Mesothelial cell of epicardium (in vitro differentiated cells): ENCODE data around the gene WNT10A. TPM values are rescaled to one million over a fixed set of nuclear protein-coding genes. Genes with fewer than 3 reads are reported as not detected.

Source experiments
- DNase-seq, 2 experiments: peaks; one replicate each; pipeline ENCODE4 v3.0.0; 2021; ENCODE audit warnings: low spot score in 2 of 2; ENCODE audit not compliant: unreplicated experiment in 2 of 2
- H3K27ac Mint-ChIP-seq: 2 replicates; pipeline ENCODE4 v1.8.0; 2021; ENCODE audit warnings: mixed read lengths
- H3K27me3 Mint-ChIP-seq: 2 replicates; pipeline ENCODE4 v1.8.0; 2021; ENCODE audit warnings: low read depth, mixed read lengths
- H3K36me3 Mint-ChIP-seq: 2 replicates; pipeline ENCODE4 v1.8.0; 2021; ENCODE audit warnings: mixed read lengths
- H3K4me1 Mint-ChIP-seq: 2 replicates; pipeline ENCODE4 v1.8.0; 2021; ENCODE audit warnings: mixed read lengths
- H3K4me3 Mint-ChIP-seq: 2 replicates; pipeline ENCODE4 v1.8.0; 2021; ENCODE audit warnings: mild to moderate bottlenecking, moderate library complexity, mixed read lengths
- H3K9me3 Mint-ChIP-seq: 2 replicates; pipeline ENCODE4 v1.8.0; 2021; ENCODE audit warnings: mixed read lengths
- total RNA-seq: library from RNA; stranded (reverse); gene quantifications from 3 replicates; pipeline ENCODE4 v1.2.1, GENCODE V29; 2021
- TF ChIP-seq, protein P1 (sequence below): fragments of 200-600 bp; sonication (generic); IDR thresholded peaks from one replicate; pipeline ENCODE4 v1.5.0; 2021; ENCODE audit warnings: antibody characterized with exemption; ENCODE audit not compliant: unreplicated experiment

WNT10A gene
- total RNA-seq, 1 donor from 2014 or later: 53.2 TPM

DNA sequence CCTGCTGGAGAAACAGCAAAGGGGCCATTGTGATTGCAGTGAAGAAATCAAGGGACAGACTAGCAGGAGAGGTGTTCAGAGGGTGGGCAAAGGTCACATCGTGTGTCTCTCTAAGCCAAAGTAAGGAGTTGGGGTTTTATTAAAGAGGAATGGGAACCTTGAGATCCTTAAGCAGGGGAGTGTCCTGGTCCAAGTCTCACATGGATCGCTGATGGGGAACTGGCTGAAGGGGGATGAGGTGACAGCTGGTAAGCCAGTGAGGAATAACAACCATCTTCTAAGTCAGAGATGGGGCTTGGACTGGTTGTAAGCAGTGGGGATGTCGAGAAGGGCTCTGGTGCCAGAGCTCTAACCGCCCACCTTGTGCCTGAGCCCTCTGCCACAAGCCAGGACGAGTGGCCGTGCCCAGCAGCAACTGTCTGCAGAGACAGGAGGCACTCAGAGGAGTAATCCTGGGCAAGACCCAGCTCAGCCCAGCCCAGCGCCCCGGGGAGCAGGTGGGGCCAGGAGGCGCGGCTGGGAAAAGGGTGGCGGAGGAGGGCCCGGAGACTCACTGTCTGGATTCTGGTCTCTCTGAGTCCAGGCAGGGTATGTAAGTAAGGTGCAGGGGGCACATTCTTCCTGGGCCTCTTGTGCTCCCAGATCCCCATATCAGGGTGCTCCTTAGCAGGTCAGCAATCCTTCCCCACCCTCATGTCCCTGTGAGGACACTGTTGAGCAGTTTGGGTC is 13.7 kb downstream of the WNT10A start:
- Mint-ChIP-seq H3K36me3 (peaks cover 8% of the 10 kb centered on the region), H3K4me1 (peaks cover 54% of the 10 kb centered on the region), H3K27me3 (peaks cover 61% of the 10 kb centered on the region), H3K9me3 (no peaks in the 10 kb centered on the region), H3K27ac (peak overlapping the region; percentile 99), H3K4me3 (peak overlapping the region; percentile 56)
- TF ChIP-seq, protein P1, sequence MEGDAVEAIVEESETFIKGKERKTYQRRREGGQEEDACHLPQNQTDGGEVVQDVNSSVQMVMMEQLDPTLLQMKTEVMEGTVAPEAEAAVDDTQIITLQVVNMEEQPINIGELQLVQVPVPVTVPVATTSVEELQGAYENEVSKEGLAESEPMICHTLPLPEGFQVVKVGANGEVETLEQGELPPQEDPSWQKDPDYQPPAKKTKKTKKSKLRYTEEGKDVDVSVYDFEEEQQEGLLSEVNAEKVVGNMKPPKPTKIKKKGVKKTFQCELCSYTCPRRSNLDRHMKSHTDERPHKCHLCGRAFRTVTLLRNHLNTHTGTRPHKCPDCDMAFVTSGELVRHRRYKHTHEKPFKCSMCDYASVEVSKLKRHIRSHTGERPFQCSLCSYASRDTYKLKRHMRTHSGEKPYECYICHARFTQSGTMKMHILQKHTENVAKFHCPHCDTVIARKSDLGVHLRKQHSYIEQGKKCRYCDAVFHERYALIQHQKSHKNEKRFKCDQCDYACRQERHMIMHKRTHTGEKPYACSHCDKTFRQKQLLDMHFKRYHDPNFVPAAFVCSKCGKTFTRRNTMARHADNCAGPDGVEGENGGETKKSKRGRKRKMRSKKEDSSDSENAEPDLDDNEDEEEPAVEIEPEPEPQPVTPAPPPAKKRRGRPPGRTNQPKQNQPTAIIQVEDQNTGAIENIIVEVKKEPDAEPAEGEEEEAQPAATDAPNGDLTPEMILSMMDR: no peak
- DNase-seq: no peak

DNA sequence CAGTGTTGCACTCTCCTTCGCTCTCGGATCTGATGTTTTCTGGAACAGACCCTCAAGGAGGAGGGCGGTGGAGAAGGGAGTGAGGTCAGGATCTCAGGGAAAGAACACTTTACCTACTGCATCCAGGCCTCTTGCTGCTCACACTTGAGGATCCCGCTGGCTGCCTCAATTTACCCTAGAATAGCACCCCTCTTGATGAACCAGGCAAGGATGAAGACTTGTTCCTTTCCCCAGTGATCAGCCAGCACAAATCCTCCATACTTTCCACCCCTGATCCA is 14.2 kb downstream of the WNT10A start:
- DNase-seq: no peak
- H3K4me1 Mint-ChIP-seq: peaks cover 54% of the 10 kb centered on the region
- TF ChIP-seq, protein P1: no peak
- H3K27me3 Mint-ChIP-seq: peaks cover 65% of the 10 kb centered on the region
- H3K27ac Mint-ChIP-seq: peak overlapping the region; percentile 99
- peaks cover 6% of the 10 kb centered on the region for H3K36me3 Mint-ChIP-seq
- H3K4me3 Mint-ChIP-seq: peak overlapping the region; percentile 28
- no peaks in the 10 kb centered on the region for H3K9me3 Mint-ChIP-seq

DNA sequence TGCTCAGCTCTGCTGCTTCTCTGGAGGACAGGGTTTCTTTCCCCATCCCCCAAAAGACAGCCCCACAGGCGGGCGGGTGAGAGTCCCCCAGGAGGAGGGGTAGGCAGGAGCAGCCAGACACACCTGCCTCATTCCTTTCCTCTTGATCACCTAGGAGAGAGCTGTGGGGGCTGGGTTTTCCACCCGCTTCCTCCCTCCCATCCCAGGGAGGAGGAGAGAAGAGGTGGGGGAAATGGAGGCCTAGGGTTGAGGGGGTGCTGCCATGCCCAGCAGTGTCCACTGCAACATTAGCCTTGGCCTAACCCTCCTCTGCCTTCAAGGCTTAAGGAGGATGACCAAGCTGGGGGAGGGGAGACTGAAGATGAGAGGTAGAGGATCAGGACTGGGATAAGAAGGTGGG is 14.7 kb downstream of the WNT10A start:
- peak overlapping the region; percentile 99 for H3K27ac Mint-ChIP-seq
- peaks cover 66% of the 10 kb centered on the region for H3K27me3 Mint-ChIP-seq
- TF ChIP-seq, protein P1: no peak

DNA sequence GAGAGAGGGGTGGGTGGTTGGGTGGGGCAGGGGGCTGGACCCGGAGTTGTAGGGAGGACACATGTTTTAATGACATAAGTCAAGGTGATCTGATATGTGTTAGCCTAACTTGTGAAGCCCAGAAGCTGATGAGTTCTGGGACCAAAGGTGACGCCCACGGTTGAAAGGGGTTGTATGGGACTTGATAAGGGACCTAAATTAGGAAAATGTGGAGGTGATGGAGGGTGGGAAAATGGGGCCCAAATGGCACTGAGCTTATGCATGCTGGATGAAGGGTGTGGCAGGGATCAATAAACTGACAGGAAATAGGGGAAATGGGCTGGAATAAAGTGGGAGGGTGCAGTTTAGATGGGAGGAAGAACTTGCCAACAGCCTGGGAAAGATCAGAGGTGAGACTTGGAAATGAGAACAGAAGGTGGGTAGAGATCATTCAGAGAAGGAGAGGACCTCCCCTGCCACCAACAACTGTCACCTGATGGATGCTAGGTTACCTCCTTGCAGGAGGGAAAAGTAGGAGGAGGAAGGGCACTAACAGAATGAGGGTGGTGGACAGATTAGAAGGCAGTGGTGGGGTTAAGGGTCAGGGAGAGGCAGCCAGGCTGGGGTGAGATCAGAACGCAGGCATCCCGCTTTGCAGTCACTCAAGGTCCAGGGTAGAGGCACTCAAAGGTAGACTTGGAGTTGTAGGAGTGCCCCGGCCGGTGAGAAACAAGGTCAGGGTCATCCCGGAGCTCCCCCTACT is 15.3 kb downstream of the WNT10A start:
- no peak for DNase-seq
- H3K27ac Mint-ChIP-seq: peak overlapping the region; percentile 99
- TF ChIP-seq, protein P1: no peak
- H3K4me3 Mint-ChIP-seq: peak overlapping the region; percentile 46
- H3K9me3 Mint-ChIP-seq: no peaks in the 10 kb centered on the region
- H3K36me3 Mint-ChIP-seq: peaks cover 3% of the 10 kb centered on the region
- peaks cover 70% of the 10 kb centered on the region for H3K27me3 Mint-ChIP-seq
- H3K4me1 Mint-ChIP-seq: peaks cover 54% of the 10 kb centered on the region

More for the DNA sequence above, 14.7 kb downstream of the WNT10A start:
- Mint-ChIP-seq H3K36me3 (peaks cover 6% of the 10 kb centered on the region), H3K4me1 (peaks cover 54% of the 10 kb centered on the region), H3K9me3 (no peaks in the 10 kb centered on the region), H3K4me3 (peak overlapping the region; percentile 28)
- DNase-seq: no peak

DNA sequence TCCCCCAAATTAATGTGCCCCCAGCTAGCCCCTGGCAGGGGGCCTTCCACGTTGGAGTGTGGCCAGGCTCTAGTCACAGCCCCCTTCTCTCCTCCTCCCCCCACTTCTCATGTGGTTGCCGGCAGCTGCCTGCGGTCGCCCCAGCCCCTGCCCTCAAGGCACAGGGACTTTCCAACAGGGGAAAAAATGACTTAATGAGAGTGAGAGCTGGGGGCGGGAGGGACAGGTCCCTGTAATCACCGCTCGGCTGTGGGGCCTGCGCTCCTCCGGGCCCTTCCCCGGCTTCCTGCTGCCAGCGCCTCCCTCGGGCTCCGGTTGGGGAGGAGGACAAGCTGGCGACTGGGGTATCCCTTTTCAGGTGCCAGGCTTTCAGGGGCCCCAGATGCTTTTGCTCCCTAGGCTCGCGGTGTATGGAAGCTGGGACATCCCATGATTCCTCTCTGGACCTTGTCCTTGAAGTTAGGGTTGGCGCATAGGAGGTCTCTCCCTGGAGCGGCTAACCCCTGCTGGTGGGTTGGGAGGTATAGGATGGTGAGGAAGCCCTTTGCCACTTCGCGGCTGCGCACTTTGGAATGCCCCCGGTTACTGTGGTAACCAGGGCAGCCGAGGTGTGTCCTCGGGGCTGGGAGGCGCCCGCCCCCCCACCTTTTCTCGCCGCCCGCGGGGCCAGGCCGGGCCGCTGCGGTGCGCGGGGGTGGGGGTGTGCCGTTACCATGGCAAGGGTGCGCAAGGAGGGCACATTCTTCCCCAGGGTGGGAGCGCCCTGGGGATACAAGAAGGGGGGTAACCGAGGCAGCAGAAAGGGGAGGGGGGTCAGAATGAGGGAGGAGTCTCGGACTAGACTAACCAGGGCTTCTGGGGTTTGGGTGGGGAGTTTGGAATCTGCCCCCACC is 16.1 kb downstream of the WNT10A start:
- TF ChIP-seq, protein P1: no peak
- Mint-ChIP-seq H3K4me3 (peak overlapping the region; percentile 29), H3K4me1 (peaks cover 48% of the 10 kb centered on the region), H3K27ac (peak overlapping the region; percentile 99), H3K27me3 (peaks cover 69% of the 10 kb centered on the region), H3K36me3 (no peaks in the 10 kb centered on the region), H3K9me3 (peaks cover 4% of the 10 kb centered on the region)
- DNase-seq: peak; percentile 65 to 83
